GM21367 (cell line): ENCODE results near the gene CLDN9.

Source experiments
- ATAC-seq: cut with Tn5 transposase; IDR thresholded peaks from one replicate; pipeline ENCODE4 v1.9.1; 2021; ENCODE audit not compliant: unreplicated experiment

Gene CLDN9

DNA sequence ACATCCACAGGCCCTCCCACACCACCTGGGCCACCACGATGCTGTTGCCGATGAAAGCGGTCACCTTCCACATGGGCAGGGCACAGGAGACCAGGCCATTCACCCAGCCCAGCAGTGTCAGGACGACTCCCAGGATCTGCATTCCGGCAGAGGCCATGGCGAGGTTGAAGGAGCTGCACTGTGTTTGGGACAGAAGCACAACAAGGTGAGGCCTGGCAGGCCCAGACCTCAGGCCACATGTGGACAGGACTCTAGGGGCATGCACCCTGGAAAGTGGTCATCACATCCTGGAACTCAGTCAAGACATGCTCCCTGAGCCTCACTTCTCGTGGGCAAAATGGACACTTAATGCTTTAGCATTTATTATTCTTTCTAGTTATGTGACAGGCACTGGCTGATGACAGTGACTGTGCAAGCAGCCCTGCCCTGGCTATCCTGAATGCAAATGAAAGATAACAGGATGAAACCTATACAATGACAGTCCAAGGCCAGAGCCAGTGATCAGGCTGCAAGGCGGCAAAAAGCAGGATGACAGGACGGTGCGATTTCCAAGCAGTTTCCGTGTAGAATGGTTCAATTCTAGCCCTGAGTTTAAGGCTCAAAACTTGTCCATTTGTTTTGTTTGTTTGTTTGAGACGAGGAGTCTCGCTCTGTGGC, 3.3 kb downstream of the CLDN9 start:
- ATAC-seq = no peak

DNA sequence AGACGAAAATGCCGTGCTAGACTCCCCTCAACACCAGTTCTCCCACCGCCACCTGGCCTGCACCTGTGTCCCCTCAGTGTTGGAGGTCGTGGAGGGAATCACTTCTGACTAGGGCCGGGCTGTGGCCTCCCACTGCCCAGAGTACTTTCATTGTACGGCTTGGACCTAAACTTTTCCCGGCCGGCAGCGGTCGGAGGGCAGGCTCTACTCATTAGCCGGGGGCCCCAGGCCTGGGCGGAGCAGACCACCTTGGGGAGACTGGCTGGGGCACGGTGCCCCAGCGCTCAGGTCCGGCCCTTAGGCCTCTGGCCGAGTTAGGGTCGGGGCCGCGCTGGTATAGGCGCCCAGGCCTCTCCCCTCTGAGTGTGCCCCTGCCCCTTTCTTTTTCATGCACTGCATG, 4.6 kb downstream of the CLDN9 start:
- ATAC-seq = no peak

DNA sequence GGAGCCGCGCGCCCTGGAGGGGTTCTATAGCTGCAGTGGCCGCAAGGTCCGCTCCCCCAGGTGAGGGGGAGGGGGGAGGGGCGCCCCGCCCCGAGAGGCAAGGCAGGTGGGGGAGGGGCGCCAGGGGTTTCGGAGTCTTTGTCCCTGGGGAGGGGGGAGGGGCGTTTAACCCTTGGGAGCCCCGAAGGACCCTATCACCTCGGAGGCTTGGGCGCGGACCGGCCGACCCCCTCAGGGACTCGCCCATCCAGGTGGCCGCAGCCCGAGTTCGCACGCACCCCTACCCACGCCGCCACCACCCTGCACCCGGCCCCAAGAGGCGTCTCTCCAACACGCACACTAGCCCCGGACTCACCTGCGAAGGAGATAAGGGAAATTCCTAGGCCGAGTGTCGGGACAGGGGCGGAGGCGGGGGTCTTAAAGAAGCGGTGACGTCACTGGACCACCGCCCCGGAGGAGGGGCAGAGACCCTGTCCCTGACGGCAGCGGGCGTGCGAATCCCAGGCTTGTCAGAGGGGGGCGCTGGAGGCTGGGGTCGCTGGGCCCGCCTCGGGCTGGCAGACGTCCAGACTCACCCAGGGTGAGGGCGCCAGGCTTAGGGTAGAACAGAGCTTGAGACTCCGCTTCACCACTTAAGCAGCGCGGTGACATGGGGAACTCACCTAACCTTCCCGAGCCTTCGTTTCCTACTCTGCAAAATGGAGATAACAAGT, 5.2 kb downstream of the CLDN9 start, which contains the start of gene CLDN6:
Gene CLDN6 (minus strand): TSS at position 390 of the 713 bp plus-strand sequence. CDS start 2,162 bp downstream, outside the sequence.
- no peak for ATAC-seq

DNA sequence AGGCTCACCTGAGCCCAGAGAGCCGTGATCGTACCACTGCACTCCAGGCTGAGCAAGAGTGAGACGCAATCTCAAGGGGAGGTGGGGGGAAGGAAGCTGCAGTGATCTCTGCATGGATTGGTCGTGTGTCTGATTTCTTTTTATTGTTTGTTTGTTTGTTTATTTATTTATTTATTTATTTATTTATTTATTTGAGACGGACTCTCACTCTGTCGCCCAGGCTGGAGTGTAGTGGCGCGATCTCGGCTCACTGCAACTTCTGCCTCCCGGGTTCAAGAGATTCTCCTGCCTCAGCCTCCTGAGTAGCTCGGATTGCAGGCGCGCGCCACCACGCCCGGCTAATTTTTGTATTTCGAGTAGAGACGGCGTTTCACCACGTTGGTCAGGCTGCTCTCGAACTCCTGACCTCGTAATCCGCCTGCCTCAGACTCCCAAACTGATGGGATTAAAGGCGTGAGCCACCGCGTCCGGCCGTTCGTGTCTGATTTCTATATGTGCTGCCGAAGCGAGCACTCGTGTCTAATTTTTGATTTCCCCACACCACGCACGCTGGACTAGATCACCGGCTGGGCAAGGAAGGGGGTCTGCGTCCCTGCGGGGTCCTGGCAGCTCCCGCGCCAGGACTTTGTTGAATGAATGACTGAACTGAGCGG, 7.0 kb downstream of the CLDN9 start:
- no peak for ATAC-seq

DNA sequence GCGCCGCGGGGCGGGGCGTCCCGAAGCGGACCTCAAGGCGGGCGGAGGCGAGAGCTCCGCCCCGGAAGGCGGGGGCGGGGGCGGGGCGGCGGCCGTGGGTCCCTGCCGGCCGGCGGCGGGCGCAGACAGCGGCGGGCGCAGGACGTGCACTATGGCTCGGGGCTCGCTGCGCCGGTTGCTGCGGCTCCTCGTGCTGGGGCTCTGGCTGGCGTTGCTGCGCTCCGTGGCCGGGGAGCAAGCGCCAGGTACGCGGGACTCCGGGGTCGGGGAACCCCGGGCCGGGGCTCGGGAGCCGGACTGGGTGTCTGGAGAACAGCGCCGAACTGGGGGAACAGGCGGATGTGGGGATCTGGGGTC, 7.5 kb downstream of the CLDN9 start, which contains the start of gene TNFRSF12A:
Gene TNFRSF12A (plus strand): TSS at position 122 of the 357 bp plus-strand sequence. CDS start 30 bp downstream, at position 152.
- ATAC-seq = no peak

DNA sequence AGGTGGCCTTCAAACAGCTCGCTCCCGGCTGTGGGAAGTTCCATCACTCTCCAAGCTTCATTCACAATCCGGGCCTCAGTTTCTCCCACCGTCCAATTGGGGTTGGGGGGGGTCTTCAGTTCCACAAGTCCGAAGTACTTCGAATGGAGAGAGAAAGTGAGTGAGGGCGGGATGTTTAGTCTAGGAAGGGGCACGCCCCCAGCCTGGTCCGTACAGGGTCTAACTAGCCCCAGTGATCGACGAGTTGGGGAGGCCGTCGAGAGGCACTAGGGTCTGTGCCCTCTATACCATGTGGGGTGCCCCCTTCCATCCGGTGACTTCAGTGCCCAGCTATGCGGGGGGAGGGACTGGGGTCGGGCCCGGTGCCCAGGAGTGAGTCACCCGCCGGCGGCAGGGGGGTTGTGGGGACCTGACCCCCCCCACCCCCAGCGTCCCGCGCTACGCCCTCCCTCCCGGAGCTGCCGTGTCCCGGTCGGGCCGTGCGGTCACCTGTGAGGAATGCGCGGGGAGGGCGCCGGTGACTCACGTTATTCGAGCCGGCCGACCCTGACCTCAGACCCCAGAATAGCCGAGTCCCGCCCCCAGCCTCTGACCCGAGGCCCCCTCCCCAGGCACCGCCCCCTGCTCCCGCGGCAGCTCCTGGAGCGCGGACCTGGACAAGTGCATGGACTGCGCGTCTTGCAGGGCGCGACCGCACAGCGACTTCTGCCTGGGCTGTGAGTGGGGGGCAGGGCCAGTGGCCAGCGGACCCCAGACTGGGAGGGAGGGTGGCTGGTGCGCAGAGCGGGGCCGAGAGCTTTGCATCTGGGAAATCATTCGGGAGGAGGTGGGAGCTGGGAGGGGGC, 8.1 kb downstream of the CLDN9 start:
- ATAC-seq = no peak

DNA sequence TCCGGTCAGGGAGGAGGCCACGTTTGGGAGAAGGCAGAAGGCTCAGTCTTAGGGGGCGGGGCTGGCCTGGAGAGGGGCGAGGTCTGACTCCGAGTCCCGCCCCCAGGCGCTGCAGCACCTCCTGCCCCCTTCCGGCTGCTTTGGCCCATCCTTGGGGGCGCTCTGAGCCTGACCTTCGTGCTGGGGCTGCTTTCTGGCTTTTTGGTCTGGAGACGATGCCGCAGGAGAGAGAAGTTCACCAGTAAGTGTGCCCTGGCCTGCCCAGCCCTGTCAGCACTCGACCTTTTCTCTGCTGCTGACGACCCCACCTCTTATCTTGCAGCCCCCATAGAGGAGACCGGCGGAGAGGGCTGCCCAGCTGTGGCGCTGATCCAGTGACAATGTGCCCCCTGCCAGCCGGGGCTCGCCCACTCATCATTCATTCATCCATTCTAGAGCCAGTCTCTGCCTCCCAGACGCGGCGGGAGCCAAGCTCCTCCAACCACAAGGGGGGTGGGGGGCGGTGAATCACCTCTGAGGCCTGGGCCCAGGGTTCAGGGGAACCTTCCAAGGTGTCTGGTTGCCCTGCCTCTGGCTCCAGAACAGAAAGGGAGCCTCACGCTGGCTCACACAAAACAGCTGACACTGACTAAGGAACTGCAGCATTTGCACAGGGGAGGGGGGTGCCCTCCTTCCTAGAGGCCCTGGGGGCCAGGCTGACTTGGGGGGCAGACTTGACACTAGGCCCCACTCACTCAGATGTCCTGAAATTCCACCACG, 8.9 kb downstream of the CLDN9 start:
- no peak for ATAC-seq

DNA sequence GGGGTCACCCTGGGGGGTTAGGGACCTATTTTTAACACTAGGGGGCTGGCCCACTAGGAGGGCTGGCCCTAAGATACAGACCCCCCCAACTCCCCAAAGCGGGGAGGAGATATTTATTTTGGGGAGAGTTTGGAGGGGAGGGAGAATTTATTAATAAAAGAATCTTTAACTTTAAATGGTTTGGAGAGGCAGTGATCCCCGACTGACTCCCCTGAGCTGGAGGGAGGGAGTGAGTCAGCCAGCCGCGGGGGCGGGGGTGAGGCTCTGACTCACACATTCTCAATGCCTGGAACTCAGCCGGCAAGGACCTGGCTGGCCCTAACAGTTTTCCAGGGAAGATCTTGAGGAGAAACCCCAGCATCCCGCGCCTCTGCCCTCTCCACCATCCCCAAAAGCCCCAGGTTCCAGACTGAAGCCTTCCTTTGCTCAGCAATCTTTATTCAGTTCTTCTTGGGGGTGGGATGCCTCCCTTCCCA, 9.5 kb downstream of the CLDN9 start:
- ATAC-seq = no peak

DNA sequence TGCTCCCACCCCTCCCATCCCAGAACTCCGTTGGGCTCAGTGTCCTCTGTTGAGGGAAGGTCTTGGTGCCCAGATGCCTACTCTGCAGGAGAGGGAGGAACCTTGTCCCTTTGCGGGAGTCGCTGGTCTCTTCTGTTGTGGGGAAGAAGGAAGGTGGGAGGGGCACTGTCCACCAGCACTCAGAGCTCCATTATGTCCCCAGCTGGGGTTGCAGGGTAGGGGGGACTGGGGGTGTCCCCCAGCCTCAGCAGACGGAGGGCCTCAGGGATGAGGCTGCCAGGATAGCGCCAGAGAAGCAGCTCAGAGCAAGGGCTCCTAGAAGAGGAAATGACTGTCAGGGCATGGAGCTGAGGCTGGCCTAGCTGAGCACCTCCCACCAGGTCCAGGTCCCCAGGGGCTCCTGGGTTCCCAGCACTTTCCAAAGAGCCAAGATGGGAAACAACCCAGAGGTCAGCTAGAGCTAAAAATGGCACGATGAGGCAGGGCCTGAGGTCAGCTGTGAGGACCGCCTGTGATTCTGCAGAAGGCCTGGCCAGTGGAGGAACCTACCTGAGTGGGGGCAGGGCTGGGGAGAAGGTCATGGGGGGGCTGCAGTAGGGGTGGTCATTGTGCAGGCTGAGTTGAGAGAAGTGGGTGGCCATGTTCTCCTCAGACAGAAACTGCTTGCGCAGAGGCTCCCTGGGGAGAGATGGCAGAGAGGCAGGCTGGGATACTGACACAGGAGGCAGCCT, 10.1 kb downstream of the CLDN9 start:
- ATAC-seq = no peak

DNA sequence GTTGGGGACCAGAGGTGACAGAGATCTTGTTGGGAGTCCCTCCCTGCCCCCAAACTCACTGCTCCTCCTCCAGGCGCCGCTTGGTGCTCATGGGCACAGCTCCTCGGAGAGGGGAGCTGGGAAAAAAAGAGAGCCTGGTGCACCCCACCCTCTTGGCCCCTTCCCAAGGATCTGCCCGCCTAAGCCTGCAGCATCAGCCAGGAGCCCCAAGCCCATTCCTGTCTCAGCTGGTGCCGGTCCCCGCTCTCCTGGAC, 10.6 kb downstream of the CLDN9 start:
- ATAC-seq = no peak

DNA sequence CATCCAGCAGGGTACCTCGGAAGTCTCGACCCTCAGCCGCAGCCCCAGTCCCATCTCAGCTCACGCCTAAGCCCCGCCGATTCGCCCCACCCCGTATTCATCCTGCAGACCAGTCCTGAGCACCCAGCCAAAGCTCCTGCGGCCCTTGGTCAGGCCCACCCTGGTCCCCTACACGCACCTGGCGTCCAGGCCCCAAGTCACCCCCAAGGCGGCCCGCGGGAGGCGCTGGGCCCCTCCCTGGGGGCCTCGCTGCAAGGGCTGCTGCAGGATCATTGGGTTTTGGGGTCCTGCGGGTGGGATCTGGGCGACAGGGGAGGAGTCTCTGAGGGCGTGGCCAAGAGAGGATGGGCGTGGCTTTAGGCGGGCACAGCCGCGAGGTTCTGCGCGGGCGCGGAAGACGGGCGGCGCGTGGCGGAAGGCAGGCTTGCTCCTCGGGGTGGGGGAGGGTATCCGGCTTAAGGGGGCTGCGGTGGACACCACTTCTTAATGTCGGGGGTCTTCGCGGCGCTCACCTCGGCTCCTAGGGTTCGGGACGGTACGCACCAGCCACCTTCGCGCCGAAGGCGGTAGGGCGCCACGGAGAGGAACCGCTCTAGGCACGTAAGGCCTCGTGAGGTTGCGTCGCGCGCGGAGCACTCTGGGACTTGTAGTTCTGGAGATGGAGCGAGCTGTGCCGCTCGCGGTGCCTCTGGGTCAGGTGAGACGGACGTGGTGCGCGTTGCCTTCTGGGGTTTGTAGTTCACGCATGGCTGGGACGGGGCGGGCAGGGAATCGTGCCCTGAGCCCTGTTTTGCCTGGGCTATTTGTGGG, 11.2 kb downstream of the CLDN9 start, which contains the start of the genes HCFC1R1 and THOC6:
Gene HCFC1R1 (minus strand): TSS at position 274 of the 810 bp plus-strand sequence. CDS start 1 bp downstream, at position 273.
Gene THOC6 (plus strand): TSS at position 367 of the 810 bp plus-strand sequence. CDS start 292 bp downstream, at position 659.
- ATAC-seq = peak; percentile 61

DNA sequence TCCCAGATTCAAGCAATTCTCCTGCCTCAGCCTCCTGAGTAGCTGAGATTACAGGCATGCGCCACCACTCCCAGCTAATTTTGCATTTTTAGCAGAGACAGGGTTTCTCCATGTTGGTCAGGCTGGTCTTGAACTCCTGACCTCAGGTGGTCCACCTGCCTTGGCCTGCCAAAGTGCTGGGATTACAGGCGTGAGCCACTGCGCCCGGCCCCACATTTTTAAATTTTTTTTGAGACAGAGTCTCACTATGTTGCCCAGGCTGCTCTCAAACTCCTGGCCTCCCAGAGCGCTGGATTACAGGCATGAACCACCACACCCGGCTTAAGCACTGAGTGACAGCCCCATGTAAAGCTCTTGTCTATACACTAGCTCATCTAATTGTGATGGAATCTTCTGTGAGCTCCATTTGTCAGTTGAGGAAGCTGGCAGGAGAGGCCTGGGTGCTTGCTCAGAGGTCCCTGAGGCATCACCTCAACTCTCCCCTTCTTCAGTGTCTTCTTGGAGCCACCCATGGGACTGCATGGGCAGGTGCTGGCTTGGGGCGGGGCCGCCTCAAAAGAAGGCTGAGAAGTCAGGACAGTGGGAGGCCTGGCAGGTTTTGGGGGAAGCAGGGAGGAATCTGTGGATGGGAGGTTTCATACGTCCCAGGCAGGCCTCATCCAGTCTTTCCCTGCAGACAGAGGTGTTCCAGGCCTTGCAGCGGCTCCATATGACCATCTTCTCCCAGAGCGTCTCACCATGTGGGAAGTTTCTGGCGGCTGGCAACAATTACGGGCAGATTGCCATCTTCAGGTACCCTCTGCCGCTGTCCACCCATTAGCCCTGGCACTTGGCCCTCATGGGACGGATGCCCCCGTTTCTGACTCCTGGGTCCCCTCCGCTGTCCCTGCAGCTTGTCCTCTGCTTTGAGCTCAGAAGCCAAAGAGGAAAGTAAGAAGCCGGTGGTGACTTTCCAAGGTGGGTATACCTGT, 12.6 kb downstream of the CLDN9 start:
- ATAC-seq = no peak

DNA sequence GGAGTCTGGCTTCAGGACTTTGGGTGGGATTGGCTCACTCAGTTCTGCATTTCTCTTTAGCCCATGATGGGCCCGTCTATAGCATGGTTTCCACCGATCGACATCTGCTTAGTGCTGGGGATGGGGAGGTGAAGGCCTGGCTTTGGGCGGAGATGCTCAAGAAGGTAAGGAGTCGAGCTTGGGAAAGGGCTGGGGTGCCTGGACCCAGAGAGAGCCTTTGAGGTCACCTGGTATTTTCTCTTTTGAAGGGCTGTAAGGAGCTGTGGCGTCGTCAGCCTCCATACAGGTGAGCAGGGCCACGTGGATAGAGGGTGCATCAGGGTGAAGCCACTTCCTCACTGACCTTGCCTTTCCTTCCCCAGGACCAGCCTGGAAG, 13.3 kb downstream of the CLDN9 start:
- ATAC-seq = no peak

DNA sequence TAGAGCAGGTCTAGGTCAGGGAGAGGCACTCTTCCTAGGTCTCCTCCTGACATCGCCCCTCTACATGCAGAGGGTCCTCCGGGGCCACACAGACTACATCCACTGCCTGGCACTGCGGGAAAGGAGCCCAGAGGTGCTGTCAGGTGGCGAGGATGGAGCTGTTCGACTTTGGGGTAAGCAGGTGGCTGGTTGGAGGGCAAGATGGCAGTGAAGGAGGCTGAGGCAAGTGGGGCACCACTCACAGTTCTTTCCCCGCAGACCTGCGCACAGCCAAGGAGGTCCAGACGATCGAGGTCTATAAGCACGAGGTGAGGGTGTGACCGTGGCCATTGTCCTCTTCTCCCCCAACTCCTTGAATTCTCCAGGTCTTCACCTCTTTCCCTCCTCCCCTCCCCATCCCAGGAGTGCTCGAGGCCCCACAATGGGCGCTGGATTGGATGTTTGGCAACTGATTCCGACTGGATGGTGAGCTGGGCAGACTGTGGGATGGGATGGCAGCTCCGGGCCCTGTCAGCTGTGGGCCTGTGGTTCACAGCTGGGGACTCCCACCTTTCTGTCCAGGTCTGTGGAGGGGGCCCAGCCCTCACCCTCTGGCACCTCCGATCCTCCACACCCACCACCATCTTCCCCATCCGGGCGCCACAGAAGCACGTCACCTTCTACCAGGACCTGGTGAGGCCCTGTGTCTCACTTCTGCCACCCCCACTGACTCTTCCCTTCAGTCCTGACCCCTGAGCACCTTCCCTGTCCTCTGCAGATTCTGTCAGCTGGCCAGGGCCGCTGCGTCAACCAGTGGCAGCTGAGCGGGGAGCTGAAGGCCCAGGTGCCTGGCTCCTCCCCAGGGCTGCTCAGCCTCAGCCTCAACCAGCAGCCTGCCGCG, 14.1 kb downstream of the CLDN9 start:
- ATAC-seq = no peak

DNA sequence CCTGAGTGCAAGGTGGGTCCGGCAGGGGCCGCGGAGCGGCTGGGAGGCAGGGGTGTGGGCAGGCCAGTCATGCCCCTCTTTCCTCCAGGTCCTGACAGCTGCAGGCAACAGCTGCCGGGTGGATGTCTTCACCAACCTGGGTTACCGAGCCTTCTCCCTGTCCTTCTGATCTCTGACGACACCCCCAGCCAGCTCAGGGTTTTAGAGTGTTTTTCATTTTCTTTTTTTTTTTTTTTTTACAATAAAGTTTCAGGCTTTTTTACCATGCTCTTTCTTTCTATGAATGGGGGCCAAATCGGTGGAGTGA, 14.7 kb downstream of the CLDN9 start:
- ATAC-seq = no peak

DNA sequence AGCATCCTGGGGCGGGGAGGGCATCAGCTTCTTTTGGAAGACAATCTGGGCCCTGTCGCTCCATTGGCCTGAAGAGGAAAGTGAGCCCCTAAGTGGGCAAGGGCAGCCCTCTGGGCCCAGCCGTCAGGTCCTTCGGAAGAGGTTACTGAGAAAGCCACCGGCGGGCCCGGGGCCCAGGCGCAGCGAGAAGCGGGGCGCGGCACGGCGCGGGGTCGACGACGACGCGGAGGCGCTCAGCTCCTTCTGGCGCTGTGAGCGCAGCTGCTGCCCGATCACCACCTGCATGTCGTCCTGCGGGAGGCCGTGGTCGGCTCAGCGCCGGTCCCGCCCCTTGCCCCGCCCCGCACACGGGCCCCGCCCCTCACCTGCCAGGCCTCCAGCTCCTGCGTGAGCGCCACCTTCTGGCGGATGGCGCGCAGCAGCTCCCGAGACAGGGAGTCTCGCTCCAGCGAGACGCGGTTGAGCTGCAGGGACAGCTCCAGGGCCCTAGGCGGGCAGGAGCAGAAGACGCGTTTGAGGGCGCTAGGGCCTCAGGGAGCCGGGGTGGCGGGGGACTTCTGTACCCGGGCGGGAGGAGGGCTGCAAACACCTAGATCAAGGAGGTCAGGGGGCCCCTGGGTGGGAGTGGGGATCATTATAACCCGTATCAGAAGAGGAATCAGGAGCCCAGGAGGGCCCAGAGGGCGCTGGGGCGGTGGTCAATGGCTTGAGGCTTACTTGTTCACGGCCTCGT, 15.4 kb downstream of the CLDN9 start:
- no peak for ATAC-seq
